ENCODE measurements around the gene SPRN.
"Not testable (repeated sequence)": the region's sequence is repeated elsewhere in the genome, so short reads cannot be mapped to it uniquely, and the experiment has no call there.

Gene SPRN

DNA sequence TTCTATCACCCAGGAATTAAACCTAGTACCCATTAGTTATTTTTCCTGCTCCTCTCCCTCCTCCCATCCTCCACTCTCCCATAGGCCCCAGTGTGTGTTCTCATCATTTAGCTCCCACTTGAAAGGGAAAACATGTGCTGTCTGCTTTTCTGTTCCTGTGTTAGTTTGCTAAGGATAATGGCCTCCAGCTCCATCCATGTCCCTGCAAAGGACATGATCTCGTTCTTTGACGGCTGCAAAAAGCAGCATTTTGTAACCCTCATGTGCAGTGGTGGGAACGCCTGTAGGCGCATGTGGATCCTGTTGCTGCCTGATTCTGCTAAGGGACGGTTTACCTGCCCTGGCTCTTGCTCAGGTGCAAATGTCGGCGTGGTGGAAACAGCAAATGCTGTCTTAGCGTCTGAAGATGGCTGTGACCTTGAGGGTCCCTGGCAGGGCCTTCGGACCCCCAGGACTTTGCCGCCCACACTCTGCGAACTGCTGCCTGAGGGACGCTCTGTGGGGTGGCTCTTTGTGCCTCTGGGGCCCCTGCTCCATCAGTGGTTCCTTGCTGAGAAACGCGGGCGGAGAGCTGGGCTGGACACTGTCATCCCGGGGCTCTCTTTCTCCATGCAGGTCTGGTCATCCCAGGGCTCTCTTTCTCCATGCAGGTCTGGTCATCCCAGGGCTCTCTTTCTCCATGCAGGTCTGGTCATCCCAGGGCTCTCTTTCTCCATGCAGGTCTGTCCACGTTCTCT, 36.0 kb downstream of the SPRN start:
- no peak for DNase-seq (ENCODE audit: low read depth in 2 of 2)

DNA sequence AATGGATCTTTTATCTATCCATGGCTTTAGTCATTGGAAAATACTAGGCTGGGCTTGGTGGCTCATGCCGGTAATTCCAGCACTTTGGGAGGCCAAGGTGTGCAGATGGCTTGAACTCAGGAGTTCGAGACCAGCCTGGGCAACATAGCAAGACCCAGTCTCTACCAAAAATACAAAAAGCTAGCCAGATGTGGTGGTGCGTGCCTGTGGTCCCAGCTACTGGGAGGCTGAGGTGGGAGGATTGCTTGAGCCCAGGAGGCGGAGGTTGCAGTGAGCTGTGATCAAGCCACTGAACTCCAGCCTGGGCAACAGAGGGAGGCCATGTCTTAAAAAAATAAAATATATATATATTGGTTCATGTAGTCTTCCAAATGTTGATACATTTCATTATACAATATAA, 37.5 kb downstream of the SPRN start:
- DNase-seq (ENCODE audit: low read depth in 2 of 2); H3K4me3 ChIP-seq (replicated peaks in 1 of 2; ENCODE audit: low read depth in 2 of 2, low read length in 2 of 2): not testable (repeated sequence)

More for the DNA sequence above, 36.0 kb downstream of the SPRN start:
- TF ChIP-seq, protein P1, sequence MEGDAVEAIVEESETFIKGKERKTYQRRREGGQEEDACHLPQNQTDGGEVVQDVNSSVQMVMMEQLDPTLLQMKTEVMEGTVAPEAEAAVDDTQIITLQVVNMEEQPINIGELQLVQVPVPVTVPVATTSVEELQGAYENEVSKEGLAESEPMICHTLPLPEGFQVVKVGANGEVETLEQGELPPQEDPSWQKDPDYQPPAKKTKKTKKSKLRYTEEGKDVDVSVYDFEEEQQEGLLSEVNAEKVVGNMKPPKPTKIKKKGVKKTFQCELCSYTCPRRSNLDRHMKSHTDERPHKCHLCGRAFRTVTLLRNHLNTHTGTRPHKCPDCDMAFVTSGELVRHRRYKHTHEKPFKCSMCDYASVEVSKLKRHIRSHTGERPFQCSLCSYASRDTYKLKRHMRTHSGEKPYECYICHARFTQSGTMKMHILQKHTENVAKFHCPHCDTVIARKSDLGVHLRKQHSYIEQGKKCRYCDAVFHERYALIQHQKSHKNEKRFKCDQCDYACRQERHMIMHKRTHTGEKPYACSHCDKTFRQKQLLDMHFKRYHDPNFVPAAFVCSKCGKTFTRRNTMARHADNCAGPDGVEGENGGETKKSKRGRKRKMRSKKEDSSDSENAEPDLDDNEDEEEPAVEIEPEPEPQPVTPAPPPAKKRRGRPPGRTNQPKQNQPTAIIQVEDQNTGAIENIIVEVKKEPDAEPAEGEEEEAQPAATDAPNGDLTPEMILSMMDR (IDR thresholded peaks at IDR 0.05; ENCODE audit: low read depth, low read length): no peak
- H3K4me3 ChIP-seq (replicated peaks in 1 of 2; ENCODE audit: low read depth in 2 of 2, low read length in 2 of 2): no peak overlapping the region

DNA sequence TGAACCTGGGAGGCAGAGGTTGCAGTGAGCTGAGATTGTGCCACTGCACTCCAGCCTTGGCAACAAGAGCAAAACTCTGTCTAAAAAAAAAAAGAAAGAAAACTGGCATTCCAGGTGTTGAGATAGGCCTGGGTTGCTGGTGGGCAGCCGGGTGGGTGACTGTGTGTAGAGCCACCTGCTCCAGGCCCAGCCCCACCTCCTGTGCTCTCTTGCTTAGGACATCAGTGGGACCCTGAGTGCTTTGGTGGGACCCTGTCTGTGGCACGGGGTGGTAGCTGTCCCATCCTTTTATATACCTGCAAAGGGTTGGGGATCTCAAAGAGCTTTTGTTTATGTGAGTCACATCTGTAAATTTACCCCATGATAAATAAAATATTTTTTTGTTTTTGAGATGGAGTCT, 39.2 kb downstream of the SPRN start:
- TF ChIP-seq, protein P1 (IDR thresholded peaks at IDR 0.05; ENCODE audit: low read depth, low read length): no peak
- no peak overlapping the region for H3K4me3 ChIP-seq (replicated peaks in 1 of 2; ENCODE audit: low read depth in 2 of 2, low read length in 2 of 2)
- DNase-seq (ENCODE audit: low read depth in 2 of 2): no peak

DNA sequence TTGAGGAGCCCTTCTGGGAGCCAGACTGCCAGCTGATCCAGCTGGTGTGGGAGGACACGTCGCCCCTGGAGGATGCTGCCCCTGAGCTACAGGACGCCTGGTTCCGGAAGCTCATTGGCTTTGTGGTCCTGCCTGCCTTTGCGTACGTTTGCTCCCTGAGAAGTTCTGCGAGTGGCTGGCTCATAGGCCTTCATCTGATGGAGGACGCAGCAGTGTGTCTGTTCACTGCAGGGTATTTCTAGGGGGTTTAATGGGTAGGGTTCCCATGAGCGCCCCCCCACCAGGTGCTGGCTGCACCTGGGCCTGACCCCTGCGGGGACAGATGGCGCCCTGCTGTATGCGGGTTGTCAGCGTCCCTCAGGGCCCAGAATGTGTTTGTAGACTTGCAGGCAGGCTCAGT, 40.4 kb downstream of the SPRN start:
- DNase-seq (ENCODE audit: low read depth in 2 of 2): no peak
- H3K4me3 ChIP-seq (replicated peaks in 1 of 2; ENCODE audit: low read depth in 2 of 2, low read length in 2 of 2): no peak overlapping the region
- TF ChIP-seq, protein P1 (IDR thresholded peaks at IDR 0.05; ENCODE audit: low read depth, low read length): no peak

DNA sequence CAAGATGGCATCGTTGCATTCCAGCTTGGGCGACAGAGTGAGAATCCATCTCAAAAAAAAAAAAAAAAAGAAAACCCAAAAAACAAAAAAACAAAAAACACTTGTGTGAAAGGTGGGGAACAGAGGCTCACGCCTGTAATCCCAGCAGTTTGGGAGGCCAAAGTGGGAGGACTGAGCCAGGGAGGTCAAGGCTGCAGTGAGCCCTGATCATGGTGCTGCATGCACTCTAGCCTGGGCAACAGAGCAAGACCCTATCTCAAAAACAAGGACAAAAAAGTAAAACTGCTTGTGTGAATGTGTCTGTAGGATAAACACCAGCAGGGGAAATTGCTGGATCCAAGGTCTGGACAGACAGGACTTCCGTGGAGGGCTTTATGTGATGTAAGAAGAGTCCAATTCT, 40.9 kb downstream of the SPRN start:
- TF ChIP-seq, protein P1 (IDR thresholded peaks at IDR 0.05; ENCODE audit: low read depth, low read length): no peak
- no peak for DNase-seq (ENCODE audit: low read depth in 2 of 2)
- H3K4me3 ChIP-seq (replicated peaks in 1 of 2; ENCODE audit: low read depth in 2 of 2, low read length in 2 of 2): no peak overlapping the region

DNA sequence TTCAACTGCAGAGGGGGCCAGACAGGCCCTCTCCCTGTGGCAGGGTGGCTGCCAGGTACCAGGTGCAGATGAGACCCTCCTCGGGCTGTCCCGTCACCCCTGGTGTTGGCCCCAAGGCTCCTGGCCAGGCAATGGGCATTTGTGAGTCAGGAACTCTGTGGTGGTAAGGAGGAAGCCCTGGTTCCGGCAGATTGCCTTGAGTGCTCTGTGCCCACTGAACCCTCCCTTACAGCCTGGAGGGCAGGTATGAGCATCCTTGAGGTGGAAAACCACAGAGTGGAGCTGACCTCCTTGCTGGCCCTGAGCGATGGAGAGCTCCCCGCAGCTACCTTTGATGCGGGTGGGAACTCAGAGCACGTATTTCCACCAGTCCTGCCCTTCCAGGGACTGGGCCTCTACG, 43.4 kb downstream of the SPRN start:
- TF ChIP-seq, protein P1 (IDR thresholded peaks at IDR 0.05; ENCODE audit: low read depth, low read length): no peak
- no peak overlapping the region for H3K4me3 ChIP-seq (replicated peaks in 1 of 2; ENCODE audit: low read depth in 2 of 2, low read length in 2 of 2)
- DNase-seq (ENCODE audit: low read depth in 2 of 2): no peak

DNA sequence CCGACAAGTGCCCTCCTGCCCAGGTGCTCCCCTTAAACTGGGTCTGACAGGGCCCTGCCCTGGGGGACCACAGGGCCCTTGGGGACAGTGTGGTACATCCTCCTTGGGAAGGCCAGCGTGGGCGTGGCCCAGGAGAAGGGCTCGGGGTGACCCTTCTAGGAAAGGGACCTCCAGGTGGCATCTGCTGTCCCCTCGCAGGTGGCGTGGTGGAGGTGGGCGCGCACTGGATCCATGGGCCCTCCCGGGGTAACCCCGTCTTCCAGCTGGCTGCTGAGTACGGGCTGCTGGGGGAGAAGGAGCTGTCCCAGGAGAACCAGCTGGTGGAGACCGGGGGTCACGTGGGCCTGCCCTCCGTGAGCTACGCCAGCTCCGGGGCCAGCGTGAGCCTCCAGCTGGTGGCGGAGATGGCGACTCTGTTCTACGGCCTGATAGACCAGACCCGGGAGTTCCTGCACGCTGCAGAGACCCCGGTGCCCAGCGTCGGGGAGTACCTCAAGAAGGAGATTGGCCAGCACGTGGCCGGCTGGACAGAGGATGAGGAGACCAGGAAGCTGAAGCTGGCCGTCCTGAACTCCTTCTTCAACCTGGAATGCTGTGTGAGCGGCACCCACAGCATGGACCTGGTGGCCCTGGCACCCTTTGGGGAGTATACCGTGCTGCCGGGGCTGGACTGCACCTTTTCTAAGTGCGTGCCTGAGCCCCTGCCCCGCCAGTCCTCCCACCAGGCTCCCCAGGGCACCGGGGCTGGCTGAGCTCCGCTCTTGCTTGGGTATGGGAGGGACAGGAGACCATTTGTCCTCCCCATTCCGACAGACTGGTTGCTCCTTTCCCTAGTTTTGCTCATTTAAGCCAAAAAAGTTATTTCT, 44.4 kb downstream of the SPRN start:
- TF ChIP-seq, protein P1 (IDR thresholded peaks at IDR 0.05; ENCODE audit: low read depth, low read length): no peak
- DNase-seq (ENCODE audit: low read depth in 2 of 2): no peak
- H3K4me3 ChIP-seq (replicated peaks in 1 of 2; ENCODE audit: low read depth in 2 of 2, low read length in 2 of 2): peak overlapping the region; percentile 51 to 54
